ENCODE results near the gene UBE2I.
"Not testable (repeated sequence)": the region's sequence is repeated elsewhere in the genome, so short reads cannot be mapped to it uniquely, and the experiment has no call there.

- TF ChIP-seq POLR2A, CTCF, POLR2AphosphoS5 (IDR thresholded peaks at IDR 0.05): not testable (repeated sequence)
Measured at GRCh38 chr16:1328136-1328535, 18.7 kb downstream of the UBE2I start.

All from prostate gland (tissue), 2 donors.